Measurements from ENCODE around the gene SLC2A10. TPM values are rescaled to one million over a fixed set of nuclear protein-coding genes. Genes with fewer than 3 reads are reported as not detected.

Gene SLC2A10
- total RNA-seq, 4 donors from 2014 or later = 33.7 to 53.0 (median 51.1) TPM

DNA sequence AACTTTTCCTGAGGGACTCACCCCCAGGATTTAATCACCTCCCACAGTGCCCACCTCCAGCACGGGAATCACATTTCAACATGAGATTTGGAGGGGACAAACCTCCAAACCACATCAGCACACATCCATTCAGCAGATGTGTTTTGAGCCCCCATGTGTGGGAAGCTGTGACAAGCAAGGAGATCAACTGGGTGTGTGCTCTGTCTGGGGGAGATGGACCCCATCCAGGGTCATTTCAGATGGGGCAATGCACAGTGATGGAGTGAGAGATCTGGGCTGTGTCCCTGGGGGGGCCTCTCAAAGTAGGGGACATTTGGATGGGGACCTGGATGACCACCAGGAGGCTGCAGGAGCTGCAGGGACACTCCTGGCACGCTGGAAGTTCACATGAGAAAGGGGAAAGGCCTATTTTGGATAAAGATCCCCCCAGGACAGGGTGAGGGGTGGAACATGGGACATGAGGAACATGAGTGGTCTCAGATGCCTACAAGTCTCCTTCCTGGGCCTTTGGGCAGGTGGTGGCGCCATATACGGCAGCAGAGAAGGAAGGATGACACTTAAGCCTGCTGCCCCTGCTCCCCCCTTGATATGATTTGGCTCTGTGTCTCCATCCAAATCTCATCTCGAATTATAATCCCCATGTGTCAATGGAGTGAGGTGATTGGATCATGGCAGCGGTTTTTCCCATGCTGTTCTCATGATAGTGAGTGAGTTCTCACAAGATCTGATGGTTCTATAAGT, 49.6 kb downstream of the SLC2A10 start:
- Histone ChIP-seq H3K9me3 (no peaks in the 10 kb centered on the region), H3K4me3 (replicated peaks in 1 of 3) (no peak overlapping the region), H3K36me3 (no peaks in the 10 kb centered on the region), H3K4me1 (peaks cover 0 to 5% of the 10 kb centered on the region in 2 donors), H3K27me3 (no peaks in the 10 kb centered on the region), H3K27ac (no peak overlapping the region)
- DNase-seq = no peak
- 89 to 91% methylated on average over 6 of the region's 6 CpGs for WGBS, 2 donors
- intact Hi-C loops (cut with DNase I) = loop anchor here (10.0 kb wide), 2 partner anchors 396 to 626 kb away; no protein-coding TSS in a partner anchor
- TF ChIP-seq, protein P1, sequence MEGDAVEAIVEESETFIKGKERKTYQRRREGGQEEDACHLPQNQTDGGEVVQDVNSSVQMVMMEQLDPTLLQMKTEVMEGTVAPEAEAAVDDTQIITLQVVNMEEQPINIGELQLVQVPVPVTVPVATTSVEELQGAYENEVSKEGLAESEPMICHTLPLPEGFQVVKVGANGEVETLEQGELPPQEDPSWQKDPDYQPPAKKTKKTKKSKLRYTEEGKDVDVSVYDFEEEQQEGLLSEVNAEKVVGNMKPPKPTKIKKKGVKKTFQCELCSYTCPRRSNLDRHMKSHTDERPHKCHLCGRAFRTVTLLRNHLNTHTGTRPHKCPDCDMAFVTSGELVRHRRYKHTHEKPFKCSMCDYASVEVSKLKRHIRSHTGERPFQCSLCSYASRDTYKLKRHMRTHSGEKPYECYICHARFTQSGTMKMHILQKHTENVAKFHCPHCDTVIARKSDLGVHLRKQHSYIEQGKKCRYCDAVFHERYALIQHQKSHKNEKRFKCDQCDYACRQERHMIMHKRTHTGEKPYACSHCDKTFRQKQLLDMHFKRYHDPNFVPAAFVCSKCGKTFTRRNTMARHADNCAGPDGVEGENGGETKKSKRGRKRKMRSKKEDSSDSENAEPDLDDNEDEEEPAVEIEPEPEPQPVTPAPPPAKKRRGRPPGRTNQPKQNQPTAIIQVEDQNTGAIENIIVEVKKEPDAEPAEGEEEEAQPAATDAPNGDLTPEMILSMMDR (IDR thresholded peaks at IDR 0.05) = no peak
- no peak for TF ChIP-seq POLR2A (IDR thresholded peaks at IDR 0.05)

DNA sequence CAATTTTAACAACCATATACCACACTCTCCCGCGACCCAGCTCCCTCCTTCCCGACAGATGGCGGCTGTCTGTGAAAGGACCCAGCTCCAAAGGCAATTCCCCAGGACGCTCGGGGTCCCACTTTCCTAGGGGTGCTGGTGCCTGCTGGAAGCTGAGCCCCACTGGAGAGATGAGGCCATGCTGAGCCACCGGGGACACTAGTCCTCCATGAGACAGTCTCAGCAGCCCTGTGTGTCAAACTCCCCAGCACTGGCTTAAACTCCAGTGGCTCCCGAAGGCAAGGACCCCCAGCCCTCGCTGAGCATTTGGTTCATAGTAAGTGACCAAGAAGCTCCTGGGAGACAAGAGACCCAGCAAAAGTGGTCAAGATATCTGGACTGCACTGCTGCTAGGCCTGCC, 52.1 kb downstream of the SLC2A10 start:
- intact Hi-C loops (cut with DNase I) = no loop called here
- H3K27me3 ChIP-seq = no peaks in the 10 kb centered on the region
- WGBS, 2 donors = 91 to 94% methylated on average over 9 of the region's 9 CpGs

DNA sequence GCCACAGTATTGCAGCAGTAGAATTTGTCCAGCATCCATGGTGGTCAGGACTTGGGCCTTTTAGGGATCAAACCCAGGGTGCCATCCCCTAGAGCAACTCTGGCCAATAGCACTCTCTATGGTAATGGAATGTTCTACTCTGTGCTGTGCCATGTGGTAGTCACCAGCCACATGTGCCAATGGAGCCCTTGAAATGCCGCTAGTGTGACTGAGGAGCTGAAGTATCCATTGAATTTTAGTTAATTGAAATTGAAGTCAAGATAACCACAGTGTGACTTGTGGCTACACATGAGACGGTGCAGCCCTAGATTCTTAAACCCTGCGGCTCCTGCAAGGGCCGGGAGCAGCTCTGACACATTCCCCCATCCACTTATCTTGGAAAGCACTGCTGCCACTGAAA, 54.6 kb downstream of the SLC2A10 start:
- intact Hi-C loops (cut with DNase I) = no loop called here

More for the DNA sequence above, 52.1 kb downstream of the SLC2A10 start:
- Histone ChIP-seq H3K4me1 (peaks cover 0 to 5% of the 10 kb centered on the region in 2 donors), H3K36me3 (no peaks in the 10 kb centered on the region), H3K27ac (no peak overlapping the region), H3K9me3 (no peaks in the 10 kb centered on the region), H3K4me3 (replicated peaks in 1 of 3) (no peak overlapping the region)
- no peak for TF ChIP-seq POLR2A (IDR thresholded peaks at IDR 0.05)
- TF ChIP-seq, protein P1 (IDR thresholded peaks at IDR 0.05) = no peak
- no peak for DNase-seq

DNA sequence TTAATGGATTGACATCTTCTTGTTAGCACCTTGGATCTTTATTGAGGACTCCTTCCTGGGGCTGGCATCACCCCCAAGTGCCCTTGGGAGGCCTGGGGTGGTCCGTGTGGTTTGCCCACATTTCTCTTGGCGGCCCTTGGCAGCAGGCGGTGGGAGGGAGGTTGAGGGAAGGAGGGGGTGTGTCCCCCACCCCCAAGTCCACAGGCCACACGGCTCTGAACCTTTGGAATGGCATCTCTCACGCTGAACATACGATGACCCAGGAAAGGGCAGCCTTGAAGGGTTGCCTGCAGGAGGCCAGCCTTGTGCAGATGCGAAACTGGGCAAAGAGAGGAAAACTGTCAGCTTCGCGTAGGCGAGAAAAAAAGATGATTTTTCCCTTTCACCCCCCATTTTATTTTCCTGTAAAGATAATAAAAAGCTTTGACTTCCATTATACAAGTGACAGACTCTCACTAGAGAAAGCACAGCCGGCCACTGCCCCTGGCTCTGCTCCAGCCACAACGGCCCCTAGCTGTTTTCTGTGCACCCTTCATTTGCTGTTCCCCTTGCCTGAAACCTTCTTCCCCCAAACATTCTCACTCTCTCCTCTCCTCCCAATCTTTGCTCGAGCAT, 56.2 kb downstream of the SLC2A10 start:
- no peaks in the 10 kb centered on the region for H3K4me1 ChIP-seq
- DNase-seq = no peak
- no peak overlapping the region for H3K27ac ChIP-seq
- H3K36me3 ChIP-seq = no peaks in the 10 kb centered on the region
- H3K27me3 ChIP-seq = no peaks in the 10 kb centered on the region
- TF ChIP-seq, protein P1 (IDR thresholded peaks at IDR 0.05) = no peak
- no peak for TF ChIP-seq POLR2A (IDR thresholded peaks at IDR 0.05)
- H3K9me3 ChIP-seq = no peaks in the 10 kb centered on the region
- H3K4me3 ChIP-seq (replicated peaks in 1 of 3) = no peak overlapping the region
- intact Hi-C loops (cut with DNase I) = no loop called here
- WGBS, 2 donors = 69 to 78% methylated on average over 13 of the region's 13 CpGs

More for the DNA sequence above, 54.6 kb downstream of the SLC2A10 start:
- H3K9me3 ChIP-seq = no peaks in the 10 kb centered on the region
- TF ChIP-seq POLR2A (IDR thresholded peaks at IDR 0.05) = no peak
- TF ChIP-seq, protein P1 (IDR thresholded peaks at IDR 0.05) = no peak
- peak; percentile 54 to 67 for DNase-seq
- no peaks in the 10 kb centered on the region for H3K27me3 ChIP-seq
- no peak overlapping the region for H3K4me3 ChIP-seq (replicated peaks in 1 of 3)
- WGBS, 2 donors = 61 to 65% methylated on average over 4 of the region's 4 CpGs
- no peaks in the 10 kb centered on the region for H3K36me3 ChIP-seq
- H3K27ac ChIP-seq = no peak overlapping the region
- no peaks in the 10 kb centered on the region for H3K4me1 ChIP-seq
